GM12878 (cell line): ENCODE data around the gene ALB.

Experiments used
- BHLHE40 ChIP-seq, 2 experiments: fragments of 450-650 bp in 1 of 2; IDR thresholded peaks; 2 replicates each; pipeline ENCODE4 v1.6.1; 2011 to 2017; ENCODE audit warnings: low read depth in 2 of 2, borderline replicate concordance in 1 of 2, improper control_type of control experiment in 1 of 2, low read length in 1 of 2, mild to moderate bottlenecking in 1 of 2
- CHD4 ChIP-seq: fragments of 200-600 bp; sonication (generic); IDR thresholded peaks from 2 replicates; pipeline ENCODE4 v1.6.1; 2016; ENCODE audit warnings: mild to moderate bottlenecking
- EP300 ChIP-seq, 2 experiments: fragments of 150-350 bp in 1 of 2; IDR thresholded peaks; 2 replicates each; pipeline ENCODE4 v1.6.1; 2011 to 2012; ENCODE audit warnings: low read depth in 2 of 2, low read length in 2 of 2, borderline replicate concordance in 1 of 2, improper control_type of control experiment in 1 of 2, inconsistent platforms in 1 of 2; ENCODE audit not compliant: control insufficient read depth in 1 of 2
- MTA3 ChIP-seq: IDR thresholded peaks from 2 replicates; pipeline ENCODE4 v1.6.1; 2012; ENCODE audit warnings: low read length, inconsistent platforms, borderline replicate concordance
- ZNF207 ChIP-seq: fragments of 450-650 bp; IDR thresholded peaks from 2 replicates; pipeline ENCODE4 v1.6.1; 2014; ENCODE audit warnings: antibody characterized with exemption, mild to moderate bottlenecking, borderline replicate concordance
- ZNF274 ChIP-seq: IDR thresholded peaks from one replicate; pipeline ENCODE4 v1.8.0; 2011; ENCODE audit not compliant: insufficient read length, insufficient read depth
- TF ChIP-seq, protein P1 (sequence below), 3 experiments: IDR thresholded peaks in 2 of 3; conservative IDR thresholded peaks in 1 of 3; 2 replicates each; pipeline ENCODE4 v1.5.1; 2011; ENCODE audit warnings: low read depth in 3 of 3, low read length in 3 of 3, mild to moderate bottlenecking in 3 of 3, control low read depth in 2 of 3, moderate library complexity in 2 of 3, inconsistent platforms in 1 of 3, mixed read lengths in 1 of 3; ENCODE audit not compliant: control insufficient read depth in 2 of 3, insufficient read depth in 1 of 3; ENCODE audit errors: extremely low read depth in 1 of 3

GRCh38 chr4:73445383-73446335 lies 41.6 kb downstream of the ALB start:
- no peak for TF ChIP-seq BHLHE40 (IDR thresholded peaks at IDR 0.05; ENCODE audit: borderline replicate concordance in 1 of 2, low read depth in 2 of 2, low read length in 1 of 2)
- TF ChIP-seq, protein P1, sequence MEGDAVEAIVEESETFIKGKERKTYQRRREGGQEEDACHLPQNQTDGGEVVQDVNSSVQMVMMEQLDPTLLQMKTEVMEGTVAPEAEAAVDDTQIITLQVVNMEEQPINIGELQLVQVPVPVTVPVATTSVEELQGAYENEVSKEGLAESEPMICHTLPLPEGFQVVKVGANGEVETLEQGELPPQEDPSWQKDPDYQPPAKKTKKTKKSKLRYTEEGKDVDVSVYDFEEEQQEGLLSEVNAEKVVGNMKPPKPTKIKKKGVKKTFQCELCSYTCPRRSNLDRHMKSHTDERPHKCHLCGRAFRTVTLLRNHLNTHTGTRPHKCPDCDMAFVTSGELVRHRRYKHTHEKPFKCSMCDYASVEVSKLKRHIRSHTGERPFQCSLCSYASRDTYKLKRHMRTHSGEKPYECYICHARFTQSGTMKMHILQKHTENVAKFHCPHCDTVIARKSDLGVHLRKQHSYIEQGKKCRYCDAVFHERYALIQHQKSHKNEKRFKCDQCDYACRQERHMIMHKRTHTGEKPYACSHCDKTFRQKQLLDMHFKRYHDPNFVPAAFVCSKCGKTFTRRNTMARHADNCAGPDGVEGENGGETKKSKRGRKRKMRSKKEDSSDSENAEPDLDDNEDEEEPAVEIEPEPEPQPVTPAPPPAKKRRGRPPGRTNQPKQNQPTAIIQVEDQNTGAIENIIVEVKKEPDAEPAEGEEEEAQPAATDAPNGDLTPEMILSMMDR (IDR thresholded peaks at IDR 0.05 in 2 of 3, conservative IDR thresholded peaks at IDR 0.05 in 1 of 3; ENCODE audit: control insufficient read depth in 2 of 3, extremely low read depth in 1 of 3, insufficient read depth in 1 of 3, low read depth in 3 of 3, low read length in 3 of 3), result no peak
- no peak for TF ChIP-seq MTA3
- no peak for TF ChIP-seq ZNF207
- TF ChIP-seq ZNF274, result no peak
- no peak for TF ChIP-seq CHD4
- no peak for TF ChIP-seq EP300 (IDR thresholded peaks at IDR 0.05; ENCODE audit: borderline replicate concordance in 1 of 2, control insufficient read depth in 1 of 2, low read depth in 2 of 2, low read length in 2 of 2)
